Loucy (cell line): ENCODE measurements around the gene TOMM6.

ENCODE experiments used
- H2AFZ ChIP-seq: fragments of 200-600 bp; sonication (generic); 2 replicates; pipeline ENCODE4 v1.6.0; 2016; ENCODE audit warnings: antibody characterized with exemption, mild to moderate bottlenecking, low read length, moderate library complexity
- H3F3A ChIP-seq: fragments of 200-600 bp; 2 replicates; pipeline ENCODE4 v1.6.0; 2016; ENCODE audit warnings: antibody characterized with exemption, low read depth, mild to moderate bottlenecking
- H3K27me3 ChIP-seq: fragments of 200-600 bp; sonication (generic); 2 replicates; pipeline ENCODE4 v1.6.1; 2014; ENCODE audit warnings: low read length, mild to moderate bottlenecking; ENCODE audit not compliant: insufficient read depth, poor library complexity, severe bottlenecking
- H3K36me3 ChIP-seq: fragments of 200-600 bp; sonication (generic); 2 replicates; pipeline ENCODE4 v1.6.1; 2016; ENCODE audit warnings: low read length; ENCODE audit not compliant: insufficient read depth
- H3K4me1 ChIP-seq: fragments of 200-600 bp; sonication (generic); 2 replicates; pipeline ENCODE4 v1.5.1; 2014; ENCODE audit warnings: low read length, mild to moderate bottlenecking; ENCODE audit not compliant: insufficient read depth, poor library complexity, severe bottlenecking
- H3K4me2 ChIP-seq: fragments of 200-600 bp; sonication (generic); 2 replicates; pipeline ENCODE4 v1.6.0; 2014; ENCODE audit warnings: antibody characterized with exemption, low read length, low read depth, mild to moderate bottlenecking; ENCODE audit not compliant: poor library complexity, severe bottlenecking
- H3K4me3 ChIP-seq: fragments of 200-600 bp; sonication (generic); 2 replicates; pipeline ENCODE4 v1.5.1; 2014; ENCODE audit warnings: low read length, mild to moderate bottlenecking, mixed read lengths; ENCODE audit not compliant: poor library complexity, severe bottlenecking
- H3K79me2 ChIP-seq: fragments of 200-600 bp; sonication (generic); 2 replicates; pipeline ENCODE4 v1.6.1; 2014; ENCODE audit warnings: low read length; ENCODE audit not compliant: insufficient read depth
- H3K9ac ChIP-seq: fragments of 200-600 bp; sonication (generic); 2 replicates; pipeline ENCODE4 v1.6.0; 2014; ENCODE audit warnings: mild to moderate bottlenecking, low read depth, low read length, moderate library complexity; ENCODE audit not compliant: poor library complexity, severe bottlenecking
- H3K9me2 ChIP-seq: fragments of 200-600 bp; sonication (generic); replicated peaks from 2 replicates; pipeline ENCODE4 v1.6.1; 2016; ENCODE audit warnings: low read depth, low read length, mixed read lengths
- H3K9me3 ChIP-seq: fragments of 200-600 bp; sonication (generic); 2 replicates; pipeline ENCODE4 v1.6.1; 2014; ENCODE audit warnings: mild to moderate bottlenecking, antibody characterized with exemption, low read length, low read depth; ENCODE audit not compliant: insufficient read depth
- H4K20me1 ChIP-seq: fragments of 200-600 bp; sonication (generic); 2 replicates; pipeline ENCODE4 v1.6.0; 2014; ENCODE audit warnings: antibody characterized with exemption, low read length, mild to moderate bottlenecking; ENCODE audit not compliant: insufficient read depth, poor library complexity, severe bottlenecking
- EZH2phosphoT487 ChIP-seq: fragments of 200-600 bp; IDR thresholded peaks from 2 replicates; pipeline ENCODE4 v1.6.1; 2018; ENCODE audit warnings: antibody characterized with exemption, mild to moderate bottlenecking, moderate library complexity, borderline replicate concordance
- TF ChIP-seq, protein P1 (sequence below): fragments of 200-600 bp; sonication (generic); conservative IDR thresholded peaks from 2 replicates; pipeline ENCODE4 v1.5.1; 2014; ENCODE audit warnings: mild to moderate bottlenecking, antibody characterized with exemption, low read length

TOMM6 gene

DNA sequence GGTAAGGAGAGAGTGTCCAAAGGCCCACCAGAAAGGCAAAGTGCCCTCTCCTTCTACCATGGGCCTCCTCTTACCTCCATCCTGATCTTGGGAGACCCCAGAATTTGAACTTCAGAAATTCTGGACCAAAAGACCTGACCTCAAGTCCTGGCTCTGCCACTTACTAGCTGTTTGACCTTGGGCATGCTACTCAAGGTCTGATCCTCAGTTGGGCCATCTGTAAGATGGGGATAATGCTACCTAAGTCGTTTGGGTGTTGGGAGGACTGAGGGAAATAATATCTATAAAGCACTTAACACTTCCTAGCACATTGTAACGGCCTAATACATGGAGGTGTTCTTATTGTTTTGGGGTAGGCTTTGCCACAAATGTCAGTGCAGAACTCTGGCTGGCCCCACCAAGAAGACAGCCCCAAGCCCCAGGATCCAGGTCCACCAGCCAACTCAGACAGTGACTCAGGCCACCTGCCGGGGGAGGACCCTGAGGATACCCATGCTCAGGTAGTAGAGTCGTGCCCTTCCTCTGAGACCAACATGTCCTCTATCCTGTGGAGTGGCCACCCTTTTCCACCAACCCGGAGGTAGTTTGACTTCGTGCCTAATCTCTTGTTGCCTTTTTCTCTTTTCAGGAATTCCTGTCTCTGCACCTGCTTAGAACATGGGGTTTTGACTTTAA lies 4.3 kb upstream of the TOMM6 start:
- H3K4me2 ChIP-seq = no peak overlapping the region
- H3K9me3 ChIP-seq = no peaks in the 10 kb centered on the region
- H4K20me1 ChIP-seq = peaks cover 17% of the 10 kb centered on the region
- H3K4me3 ChIP-seq = no peak overlapping the region
- H3F3A ChIP-seq = no peaks in the 10 kb centered on the region
- peaks cover 30% of the 10 kb centered on the region for H3K79me2 ChIP-seq
- H3K9ac ChIP-seq = no peak overlapping the region
- no peaks in the 10 kb centered on the region for H3K27me3 ChIP-seq
- no peaks in the 10 kb centered on the region for H3K9me2 ChIP-seq
- peaks cover 31% of the 10 kb centered on the region for H3K4me1 ChIP-seq
- no peak overlapping the region for H2AFZ ChIP-seq
- TF ChIP-seq, protein P1, sequence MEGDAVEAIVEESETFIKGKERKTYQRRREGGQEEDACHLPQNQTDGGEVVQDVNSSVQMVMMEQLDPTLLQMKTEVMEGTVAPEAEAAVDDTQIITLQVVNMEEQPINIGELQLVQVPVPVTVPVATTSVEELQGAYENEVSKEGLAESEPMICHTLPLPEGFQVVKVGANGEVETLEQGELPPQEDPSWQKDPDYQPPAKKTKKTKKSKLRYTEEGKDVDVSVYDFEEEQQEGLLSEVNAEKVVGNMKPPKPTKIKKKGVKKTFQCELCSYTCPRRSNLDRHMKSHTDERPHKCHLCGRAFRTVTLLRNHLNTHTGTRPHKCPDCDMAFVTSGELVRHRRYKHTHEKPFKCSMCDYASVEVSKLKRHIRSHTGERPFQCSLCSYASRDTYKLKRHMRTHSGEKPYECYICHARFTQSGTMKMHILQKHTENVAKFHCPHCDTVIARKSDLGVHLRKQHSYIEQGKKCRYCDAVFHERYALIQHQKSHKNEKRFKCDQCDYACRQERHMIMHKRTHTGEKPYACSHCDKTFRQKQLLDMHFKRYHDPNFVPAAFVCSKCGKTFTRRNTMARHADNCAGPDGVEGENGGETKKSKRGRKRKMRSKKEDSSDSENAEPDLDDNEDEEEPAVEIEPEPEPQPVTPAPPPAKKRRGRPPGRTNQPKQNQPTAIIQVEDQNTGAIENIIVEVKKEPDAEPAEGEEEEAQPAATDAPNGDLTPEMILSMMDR = no peak
- TF ChIP-seq EZH2phosphoT487 = no peak
- H3K36me3 ChIP-seq = no peaks in the 10 kb centered on the region

DNA sequence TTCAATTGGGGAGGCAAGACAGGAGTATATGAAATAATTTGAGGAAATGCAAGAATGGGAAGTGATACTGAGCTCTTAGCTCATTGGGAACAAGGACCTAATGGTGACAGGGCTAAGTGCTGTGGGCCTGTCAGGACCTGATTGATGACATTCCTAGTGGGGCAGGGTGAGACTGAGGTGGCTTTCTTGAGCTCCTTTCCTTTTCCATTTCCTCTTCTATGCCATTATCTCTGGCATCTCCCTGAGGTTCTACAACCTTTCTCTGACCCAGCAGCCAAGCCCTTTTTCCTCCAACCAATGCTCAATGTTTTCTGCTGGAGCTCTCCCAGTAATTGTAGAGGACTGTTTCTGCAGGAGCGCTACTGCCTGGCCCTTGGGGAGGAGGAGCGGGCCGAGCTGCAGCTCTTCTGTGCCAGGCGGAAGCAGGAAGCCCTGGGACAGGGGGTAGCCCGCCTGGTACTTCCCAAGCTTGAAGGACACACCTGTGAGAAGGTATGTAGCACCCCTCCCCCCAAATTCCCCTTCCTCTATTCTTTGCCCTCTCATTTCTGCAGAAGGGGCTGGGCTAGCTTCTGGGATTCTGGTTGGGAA lies 2.8 kb upstream of the TOMM6 start:
- peaks cover 19% of the 10 kb centered on the region for H4K20me1 ChIP-seq
- H3K4me3 ChIP-seq = no peak overlapping the region
- no peak overlapping the region for H3K9ac ChIP-seq
- H3K79me2 ChIP-seq = peaks cover 35% of the 10 kb centered on the region
- TF ChIP-seq EZH2phosphoT487 = no peak
- TF ChIP-seq, protein P1 = no peak
- no peak overlapping the region for H3K4me2 ChIP-seq
- peaks cover 30% of the 10 kb centered on the region for H3K4me1 ChIP-seq
- H3K36me3 ChIP-seq = peaks cover 4% of the 10 kb centered on the region; the same call in 1 of the 2 replicates
- H3K9me3 ChIP-seq = no peaks in the 10 kb centered on the region
- no peaks in the 10 kb centered on the region for H3K27me3 ChIP-seq
- no peaks in the 10 kb centered on the region for H3F3A ChIP-seq
- no peak overlapping the region for H2AFZ ChIP-seq
- no peaks in the 10 kb centered on the region for H3K9me2 ChIP-seq

DNA sequence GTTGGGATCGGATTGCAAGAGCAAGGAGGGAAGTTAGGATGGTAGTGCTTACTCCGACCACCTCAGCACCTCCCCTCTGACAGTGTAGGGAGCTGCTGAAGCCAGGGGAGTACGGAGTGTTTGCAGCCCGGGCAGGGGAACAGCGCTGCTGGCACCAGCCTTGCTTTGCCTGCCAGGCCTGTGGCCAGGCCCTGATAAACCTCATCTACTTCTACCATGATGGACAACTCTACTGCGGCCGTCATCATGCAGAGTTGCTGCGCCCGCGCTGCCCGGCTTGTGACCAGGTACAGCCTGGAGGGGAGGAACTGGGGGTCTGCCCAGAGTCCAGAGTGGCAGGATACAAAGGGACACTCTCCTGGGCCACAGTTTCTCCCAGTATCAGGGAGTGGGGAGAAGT lies 2.2 kb upstream of the TOMM6 start:
- peaks cover 9% of the 10 kb centered on the region for H3K36me3 ChIP-seq
- H3K9me3 ChIP-seq = no peaks in the 10 kb centered on the region
- no peaks in the 10 kb centered on the region for H3K9me2 ChIP-seq
- peaks cover 35% of the 10 kb centered on the region for H3K4me1 ChIP-seq
- H2AFZ ChIP-seq = no peak overlapping the region
- peak overlapping the region; percentile 94 for H3K4me2 ChIP-seq
- no peaks in the 10 kb centered on the region for H3F3A ChIP-seq
- no peaks in the 10 kb centered on the region for H3K27me3 ChIP-seq
- H4K20me1 ChIP-seq = peaks cover 24% of the 10 kb centered on the region
- H3K79me2 ChIP-seq = peaks cover 41% of the 10 kb centered on the region
- peak overlapping the region; percentile 92 for H3K4me3 ChIP-seq
- H3K9ac ChIP-seq = peak overlapping the region; percentile 86
- TF ChIP-seq, protein P1 = no peak
- no peak for TF ChIP-seq EZH2phosphoT487
